GOT3 (cell line): ENCODE measurements around the gene SLC50A1.

Source experiments
- DNase-seq: peaks from one replicate; lab custom pipeline; 2025; ENCODE audit warnings: mixed read lengths; lab: John Stamatoyannopoulos, UW

The SLC50A1 gene, protein sequence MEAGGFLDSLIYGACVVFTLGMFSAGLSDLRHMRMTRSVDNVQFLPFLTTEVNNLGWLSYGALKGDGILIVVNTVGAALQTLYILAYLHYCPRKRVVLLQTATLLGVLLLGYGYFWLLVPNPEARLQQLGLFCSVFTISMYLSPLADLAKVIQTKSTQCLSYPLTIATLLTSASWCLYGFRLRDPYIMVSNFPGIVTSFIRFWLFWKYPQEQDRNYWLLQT

DNA sequence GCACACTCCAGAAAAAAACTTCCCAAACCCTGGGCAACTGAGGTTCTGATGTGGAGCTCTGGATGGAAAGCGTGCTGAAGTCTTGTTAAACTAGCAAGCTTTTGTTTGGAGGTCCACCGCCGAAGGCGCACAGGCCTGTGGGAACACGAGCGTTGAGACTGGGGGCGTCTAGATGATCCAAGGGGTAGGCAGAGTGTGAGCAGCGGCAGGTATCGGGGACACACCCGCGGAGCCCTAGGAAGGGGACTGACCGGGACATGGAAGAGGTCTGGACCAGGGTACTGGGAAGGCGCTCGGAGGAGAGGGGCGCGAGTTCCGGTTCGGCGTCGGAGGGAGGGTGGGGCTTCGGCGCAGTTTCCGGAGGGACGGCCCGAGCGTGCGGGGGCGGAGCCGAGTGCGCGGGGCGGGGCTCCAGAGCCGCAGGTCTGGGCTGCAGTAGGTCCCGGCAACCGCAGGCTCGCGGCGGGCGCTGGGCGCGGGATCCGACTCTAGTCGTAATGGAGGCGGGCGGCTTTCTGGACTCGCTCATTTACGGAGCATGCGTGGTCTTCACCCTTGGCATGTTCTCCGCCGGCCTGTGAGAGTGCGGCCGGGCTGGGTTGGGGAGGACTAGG, at the start of gene SLC50A1:
Gene SLC50A1 (plus strand): TSS at position 438 of the 614 bp plus-strand sequence. CDS start 60 bp downstream, at position 498.
- DNase-seq = peak; percentile 88

DNA sequence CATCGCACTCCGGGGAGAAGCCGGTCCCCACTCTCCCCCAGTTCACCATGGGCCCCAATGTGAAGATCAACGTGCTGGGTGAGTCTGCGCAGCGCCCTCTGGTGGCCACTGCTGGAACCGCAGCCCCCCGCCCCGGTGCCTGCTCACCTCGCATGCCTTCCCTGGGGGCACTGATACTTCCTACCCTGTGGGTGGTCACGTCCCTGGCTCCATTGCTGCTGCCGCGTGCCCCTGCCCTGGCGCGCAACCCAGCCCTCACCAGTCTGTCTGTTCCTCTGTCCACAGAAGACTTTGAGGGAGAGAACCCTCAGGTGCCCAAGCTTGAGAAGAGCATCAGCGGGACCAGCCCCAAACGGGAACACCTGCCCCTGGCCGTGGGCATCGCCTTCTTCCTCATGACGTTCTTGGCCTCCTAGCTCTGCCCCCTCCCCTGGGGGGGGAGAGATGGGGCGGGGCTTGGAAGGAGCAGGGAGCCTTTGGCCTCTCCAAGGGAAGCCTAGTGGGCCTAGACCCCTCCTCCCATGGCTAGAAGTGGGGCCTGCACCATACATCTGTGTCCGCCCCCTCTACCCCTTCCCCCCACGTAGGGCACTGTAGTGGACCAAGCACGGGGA, 49.4 kb upstream of the SLC50A1 start:
- DNase-seq = no peak

DNA sequence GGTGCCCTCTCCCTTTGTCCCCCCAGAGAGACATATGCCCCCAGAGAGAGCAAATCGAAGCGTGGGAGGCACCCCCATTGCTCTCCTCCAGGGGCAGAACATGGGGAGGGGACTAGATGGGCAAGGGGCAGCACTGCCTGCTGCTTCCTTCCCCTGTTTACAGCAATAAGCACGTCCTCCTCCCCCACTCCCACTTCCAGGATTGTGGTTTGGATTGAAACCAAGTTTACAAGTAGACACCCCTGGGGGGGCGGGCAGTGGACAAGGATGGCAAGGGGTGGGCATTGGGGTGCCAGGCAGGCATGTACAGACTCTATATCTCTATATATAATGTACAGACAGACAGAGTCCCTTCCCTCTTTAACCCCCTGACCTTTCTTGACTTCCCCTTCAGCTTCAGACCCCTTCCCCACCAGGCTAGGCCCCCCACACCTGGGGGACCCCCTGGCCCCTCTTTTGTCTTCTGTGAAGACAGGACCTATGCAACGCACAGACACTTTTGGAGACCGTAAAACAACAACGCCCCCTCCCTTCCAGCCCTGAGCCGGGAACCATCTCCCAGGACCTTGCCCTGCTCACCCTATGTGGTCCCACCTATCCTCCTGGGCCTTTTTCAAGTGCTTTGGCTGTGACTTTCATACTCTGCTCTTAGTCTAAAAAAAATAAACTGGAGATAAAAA, 48.7 kb upstream of the SLC50A1 start:
- no peak for DNase-seq

DNA sequence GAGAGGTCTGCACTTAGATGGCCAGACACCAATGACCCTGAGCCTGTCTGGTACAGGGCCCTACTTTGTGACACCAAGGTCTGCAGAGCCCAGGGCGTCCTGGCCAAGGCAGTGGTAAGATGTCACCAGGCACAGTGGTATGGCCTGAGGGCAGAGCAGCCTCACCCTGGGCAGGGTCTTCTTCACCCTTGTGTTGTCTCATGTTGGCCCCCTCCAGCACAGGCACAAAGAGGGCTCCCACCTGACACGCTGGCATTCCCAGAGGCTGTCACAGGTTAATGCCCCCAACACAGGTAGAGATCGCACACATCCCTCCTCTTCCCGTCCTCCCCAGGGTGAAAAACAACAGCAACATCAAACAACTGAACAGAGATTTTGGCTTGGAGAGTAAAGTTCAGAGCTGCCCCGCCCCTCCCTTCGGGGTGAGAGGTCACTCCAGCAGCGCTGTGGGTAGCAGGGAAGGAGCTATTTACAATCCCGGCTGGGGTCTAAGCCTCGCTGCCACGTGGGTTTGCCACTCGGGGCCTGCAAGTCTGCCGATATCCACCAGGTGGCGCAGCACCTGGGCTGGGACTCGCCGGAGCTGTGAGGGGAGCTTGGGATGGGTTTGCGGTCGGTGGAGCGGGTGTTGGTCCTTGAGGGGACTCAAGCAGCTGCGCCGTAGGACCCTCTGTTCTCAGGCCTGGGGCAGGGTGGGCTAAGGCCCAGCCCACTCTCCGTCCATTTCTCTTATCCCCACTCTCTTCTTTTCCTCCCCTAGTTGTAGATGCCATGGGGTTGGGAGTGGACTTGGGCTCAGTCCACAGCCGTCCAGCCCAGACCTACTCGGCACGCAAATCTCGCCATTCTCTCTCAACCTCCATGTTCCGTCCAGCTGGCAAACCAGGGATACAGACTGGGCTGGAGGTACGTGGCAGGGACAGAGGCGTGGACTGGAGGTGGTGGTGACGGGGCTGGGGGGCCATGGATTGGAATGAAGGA, 44.3 kb upstream of the SLC50A1 start:
- DNase-seq = no peak

DNA sequence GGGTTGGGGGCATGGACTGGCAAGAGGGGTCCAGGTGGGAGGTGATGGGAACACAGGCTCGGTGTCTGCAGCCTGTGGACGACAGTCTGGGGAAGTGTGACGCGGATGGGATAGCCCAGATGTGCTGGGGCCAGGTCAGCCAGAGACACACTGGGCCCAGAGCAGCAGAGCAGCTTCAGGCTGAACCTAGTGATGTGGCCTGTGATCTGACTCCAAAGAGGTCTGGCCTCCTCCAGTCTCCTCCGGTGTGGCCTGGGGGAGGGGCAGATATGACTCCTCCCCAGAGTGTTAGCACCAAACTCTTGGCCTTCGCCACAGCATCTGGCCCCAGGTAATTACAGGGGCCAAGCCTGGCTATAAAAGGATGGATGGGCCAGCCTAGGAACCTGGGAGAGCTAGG, 43.5 kb upstream of the SLC50A1 start:
- no peak for DNase-seq

DNA sequence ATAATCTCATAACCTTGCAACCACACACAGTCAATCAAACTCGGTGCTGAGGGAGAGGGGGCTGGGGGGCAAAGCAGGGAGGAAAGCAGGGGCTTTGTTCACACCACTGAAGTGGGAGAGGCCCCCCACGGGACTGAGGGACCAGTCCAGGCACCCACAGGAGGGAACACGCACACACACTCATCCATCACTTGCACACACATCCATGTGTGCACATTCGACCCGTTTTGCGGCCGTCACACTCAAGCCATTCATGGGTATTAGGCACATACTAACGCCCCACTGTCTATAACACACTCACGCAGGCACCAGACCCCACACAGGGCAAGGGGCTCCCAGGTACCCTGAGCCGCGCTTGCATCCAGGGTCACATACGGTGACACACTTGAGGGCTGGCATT, 43.0 kb upstream of the SLC50A1 start:
- no peak for DNase-seq

DNA sequence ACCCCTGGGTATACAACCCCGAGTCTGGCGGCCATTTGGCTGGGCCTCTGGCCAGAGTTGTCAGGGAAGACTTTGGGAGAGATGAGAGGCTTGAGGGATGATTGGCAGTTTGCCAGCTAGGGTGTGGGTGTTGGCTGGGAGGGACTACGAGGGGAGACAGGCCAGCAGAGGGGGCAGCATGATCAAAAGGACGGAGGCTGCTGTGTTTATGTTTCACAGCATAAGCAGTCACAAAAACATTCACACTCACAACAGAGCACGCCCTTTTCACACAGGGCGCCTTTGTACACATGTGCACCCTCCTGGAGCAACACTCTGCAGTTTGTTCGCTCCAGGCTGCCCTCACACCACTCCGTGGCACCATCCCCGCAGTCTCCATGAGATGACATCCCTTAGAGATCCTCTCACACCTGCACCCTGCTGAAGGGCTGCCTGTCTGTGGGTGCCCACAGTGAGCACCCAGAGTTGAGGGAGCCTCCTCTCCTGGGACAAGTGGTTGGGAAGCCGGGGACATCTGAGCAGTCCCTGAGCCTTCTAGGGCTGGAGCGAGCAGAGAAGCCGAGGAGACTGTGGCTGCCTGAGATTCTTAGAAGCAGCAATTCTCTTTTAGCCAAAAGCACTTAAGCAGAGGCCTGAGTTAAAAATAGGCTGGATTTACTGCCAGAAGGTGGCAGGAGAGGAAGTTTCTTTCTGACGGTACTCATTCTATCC, 41.6 kb upstream of the SLC50A1 start:
- DNase-seq = no peak

DNA sequence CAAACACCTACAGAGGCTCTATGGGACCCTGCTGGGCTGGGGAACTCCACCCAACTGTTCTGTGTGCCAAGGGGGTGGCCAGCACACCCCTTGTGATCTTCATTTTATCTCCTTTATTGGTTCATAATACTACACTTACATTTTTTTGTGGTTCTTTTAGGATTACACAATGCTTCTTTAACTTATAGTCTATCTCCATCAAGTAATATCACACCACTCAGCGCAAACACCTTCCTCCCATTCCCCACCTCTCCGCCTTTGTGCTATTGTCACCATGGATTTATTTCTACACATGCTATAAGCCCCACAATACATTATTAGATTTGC, 41.1 kb upstream of the SLC50A1 start:
- DNase-seq = no peak

DNA sequence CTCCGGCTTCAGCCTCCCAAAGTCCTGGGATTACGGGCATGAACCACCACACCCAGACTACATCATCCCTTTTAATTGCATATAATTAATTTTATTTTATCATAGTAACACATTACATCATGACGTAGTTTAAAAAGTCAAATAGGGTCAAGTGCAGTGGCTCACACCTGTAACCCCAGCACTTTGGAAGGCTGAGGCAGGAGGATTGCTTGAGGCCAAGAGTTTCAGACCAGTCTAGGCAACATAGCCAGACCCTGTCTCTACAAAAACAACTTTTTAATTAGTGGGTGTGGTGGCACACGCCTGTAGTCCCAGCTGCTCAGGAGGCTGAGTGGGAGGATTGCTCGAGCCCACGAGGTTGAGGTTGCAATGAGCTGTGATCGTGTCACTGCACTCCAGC, 36.3 kb upstream of the SLC50A1 start:
- DNase-seq = no peak

DNA sequence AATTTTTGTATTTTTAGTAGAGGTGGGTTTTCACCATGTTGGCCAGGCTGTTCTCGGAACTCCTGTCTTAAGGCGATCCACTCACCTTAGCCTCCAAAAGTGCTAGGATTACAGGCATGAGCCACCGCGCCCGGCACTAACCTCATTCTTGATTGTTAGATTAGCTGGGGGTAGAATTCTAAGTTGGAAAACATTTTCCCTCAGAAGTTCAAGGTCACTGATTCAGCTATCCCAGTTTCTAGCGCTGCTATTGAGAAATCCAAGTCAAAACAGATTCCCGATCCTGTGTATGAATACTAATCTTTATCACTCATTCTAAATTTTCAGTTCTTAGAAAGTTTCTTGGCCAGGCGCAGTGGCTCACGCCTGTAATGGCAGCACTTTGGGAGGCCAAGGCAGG, 32.3 kb upstream of the SLC50A1 start:
- DNase-seq = no peak

DNA sequence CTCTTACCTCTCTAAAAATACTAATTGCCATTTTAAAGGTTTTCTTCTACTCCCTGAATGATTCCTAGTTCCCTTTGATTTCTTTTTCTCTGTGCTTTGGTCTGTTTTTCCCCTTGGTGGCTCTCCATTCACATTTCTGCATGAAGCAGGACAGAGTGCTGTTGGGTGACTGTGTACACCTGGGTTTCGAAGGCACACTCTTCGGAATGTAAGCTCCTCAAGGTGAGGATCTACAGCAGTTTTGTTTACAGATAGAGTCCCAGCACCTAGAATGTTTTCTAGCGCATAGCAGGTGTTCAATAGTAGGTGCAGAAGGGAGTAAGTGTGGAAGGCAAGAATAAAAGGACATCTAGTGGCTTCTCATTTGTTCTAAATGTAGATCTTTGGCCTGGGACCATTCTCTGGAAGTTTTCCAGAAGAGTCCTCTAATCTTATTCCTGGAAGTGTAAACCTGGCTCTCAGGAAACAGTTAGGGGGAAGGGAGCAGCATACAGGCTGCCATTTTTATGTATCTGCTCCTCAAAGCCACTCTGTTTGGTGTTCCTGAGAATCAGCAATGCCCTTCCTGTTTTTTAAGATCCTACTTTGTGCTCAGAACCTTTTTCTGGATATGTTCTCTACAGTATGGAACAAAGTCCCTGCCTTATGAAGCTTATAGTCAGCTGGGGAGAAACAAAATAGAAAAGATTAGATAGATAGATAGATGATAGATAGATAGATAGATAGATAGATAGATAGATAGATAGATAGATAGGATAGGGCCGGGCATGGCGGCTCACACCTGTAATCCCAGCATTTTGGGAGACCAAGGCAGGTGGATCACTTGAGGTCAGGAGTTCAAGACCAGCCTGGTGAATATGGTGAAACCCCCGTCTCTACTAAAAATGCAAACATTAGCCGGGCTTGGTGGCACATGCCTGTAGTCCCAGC, 30.8 kb upstream of the SLC50A1 start:
- no peak for DNase-seq

DNA sequence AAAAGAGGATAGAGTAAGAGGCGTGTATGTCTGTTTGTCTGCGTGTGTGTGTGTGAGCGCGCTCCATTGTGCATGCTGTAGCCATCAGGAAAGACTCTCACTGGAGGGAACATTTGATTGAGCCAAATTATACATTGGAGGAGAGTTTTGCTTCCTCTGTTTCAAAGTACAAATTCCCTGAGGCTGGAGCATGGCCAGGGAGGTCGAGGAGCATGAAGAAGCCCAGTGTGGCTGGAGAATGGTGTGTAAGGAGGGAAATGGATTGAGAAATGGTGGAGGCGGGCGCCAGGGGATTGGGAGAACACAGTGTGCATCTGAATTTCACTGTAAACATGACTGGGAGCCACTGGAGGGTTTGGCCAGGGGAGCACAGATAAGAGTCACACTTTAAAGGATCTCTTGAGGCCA, 30.0 kb upstream of the SLC50A1 start:
- no peak for DNase-seq

DNA sequence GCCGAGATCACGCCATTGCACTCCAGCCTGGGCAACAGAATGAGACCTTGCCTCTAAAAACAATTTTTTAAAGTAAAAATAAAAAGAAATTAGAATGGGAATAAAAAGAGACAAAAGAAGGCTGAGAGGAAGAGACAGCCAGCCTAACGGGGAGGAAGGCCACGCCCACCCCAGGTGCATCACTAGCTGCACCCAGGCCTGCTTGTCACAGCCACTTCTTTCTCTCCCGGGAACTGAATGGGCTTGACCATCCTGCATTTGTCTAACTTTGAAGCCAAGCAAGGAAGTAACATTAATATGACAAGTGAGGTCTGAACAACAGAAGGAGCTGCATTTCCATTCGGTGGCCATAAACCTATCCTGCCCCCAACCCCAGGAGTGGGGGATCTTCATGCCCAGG, 28.8 kb upstream of the SLC50A1 start:
- DNase-seq = no peak

DNA sequence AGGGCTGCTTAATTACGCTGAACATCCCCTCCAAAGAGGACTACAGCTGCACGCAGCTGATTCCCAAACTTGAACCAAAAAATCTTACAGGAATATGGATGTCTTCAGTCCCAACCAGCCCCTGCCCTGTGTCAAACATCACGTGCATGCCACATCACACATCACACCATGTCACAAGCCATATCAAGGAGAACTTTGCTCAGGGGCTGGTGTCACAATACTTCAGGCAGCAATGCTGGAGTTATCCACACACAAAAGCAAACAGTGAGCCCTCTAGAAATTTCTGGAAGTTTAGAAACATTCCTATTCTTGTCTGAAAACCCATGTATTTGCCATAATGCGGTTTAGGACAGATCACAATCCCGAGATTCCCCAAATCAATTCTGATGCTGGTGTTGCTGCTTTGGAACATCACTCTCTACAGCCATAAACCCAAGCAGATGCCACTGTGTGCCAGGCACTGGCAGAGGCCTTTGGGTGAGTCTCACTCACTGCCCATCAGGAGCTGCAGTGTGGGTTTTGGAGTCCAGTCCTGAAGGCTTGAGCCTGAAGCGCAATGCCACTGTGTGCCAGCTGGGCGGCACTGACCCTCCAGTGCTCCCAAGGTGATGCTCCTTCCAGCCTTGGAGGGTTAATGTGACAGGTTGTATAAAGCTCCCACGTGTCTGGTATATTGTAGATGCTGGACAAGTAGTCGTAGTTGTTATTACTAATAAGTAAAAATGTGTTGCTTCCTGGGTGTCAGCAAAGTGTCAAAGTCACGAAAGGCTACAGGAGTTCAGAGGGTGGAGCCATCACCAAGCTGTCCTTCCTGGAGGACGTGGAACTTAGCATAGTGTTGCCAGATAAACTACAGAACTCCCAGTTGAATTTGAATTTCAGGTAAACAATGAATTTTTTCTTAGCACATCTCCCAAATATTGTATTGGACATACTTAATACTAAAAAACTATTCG, 28.1 kb upstream of the SLC50A1 start:
- no peak for DNase-seq

DNA sequence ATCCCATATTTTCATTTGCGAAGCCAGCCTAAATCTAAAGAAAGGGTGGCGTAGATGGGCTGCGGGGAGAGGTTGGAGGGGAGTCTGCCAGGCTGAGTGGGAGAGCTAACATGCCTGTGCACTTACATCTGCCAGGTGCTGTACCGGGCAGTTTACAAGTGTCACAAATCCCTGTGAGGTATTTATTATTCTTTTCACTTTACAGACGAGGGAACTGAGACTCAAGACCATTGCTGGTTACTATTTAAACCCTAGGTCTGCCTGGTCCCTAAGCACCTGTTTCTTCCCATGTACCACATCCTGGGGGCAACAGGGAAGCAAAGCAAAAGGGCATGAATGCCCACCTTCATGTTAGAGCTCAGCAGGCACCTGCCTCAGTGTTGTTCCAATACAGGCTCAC, 27.4 kb upstream of the SLC50A1 start:
- DNase-seq = no peak

DNA sequence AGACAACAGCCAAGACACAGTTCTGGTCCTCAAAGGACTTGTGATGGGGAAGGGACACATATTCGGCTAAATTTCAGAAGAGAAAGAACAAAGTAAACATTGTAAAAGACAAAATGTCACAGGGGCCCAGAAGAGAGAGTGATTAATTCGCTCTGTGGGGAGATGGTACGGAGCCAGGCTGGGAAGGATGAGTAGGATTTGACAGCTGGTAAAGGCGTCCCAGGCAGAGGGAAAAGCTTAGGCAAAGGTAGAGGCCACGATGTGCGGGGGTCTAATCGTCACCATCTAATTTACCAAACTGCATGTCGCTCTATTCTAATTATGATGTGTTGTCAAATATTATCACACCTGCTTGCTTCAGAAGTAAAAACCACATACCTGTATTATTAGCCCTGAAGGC, 25.3 kb upstream of the SLC50A1 start:
- DNase-seq = no peak

DNA sequence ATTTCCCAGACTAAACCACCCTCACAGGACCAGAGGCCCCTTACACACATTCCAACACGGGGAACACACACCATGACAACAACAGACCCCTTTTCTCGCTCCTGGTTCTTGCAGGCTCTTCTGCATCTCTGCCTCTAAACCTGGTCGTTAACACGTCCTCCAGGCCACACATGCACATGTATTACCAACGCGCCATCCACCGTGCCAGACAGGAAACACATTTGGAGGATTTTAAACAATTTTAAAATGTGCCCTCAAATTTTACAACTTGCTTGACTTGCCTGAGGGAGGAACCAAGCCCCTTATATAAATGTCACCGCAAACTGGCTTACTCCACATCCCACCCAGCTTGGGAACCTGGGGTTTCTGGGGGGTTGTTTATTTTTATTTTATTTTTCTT, 24.8 kb upstream of the SLC50A1 start:
- DNase-seq = no peak

DNA sequence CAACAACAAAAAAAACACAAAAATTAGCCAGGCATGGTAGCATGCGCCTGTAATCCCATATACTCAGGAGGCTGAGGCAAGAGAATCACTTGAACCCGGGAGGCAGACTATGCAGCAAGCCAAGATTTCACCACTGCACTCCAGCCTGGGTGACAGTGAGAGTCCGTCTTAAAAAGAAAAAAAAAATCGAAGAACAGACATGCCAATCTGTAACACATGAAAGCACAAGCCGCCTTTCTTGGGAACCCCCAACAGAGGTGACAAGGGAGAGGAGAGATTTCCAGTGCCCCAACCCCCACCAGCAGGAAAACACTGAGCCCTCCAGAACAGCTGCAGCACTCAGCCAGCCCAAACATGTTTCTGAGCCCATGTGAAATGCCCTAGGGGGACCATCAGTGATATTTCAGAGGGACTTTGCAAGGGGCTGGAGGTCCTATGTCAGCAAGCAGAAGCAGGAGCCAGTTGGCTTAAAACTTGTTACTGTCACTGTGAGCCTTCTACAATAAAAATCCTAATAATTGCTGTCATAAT, 22.1 kb upstream of the SLC50A1 start:
- no peak for DNase-seq
